ENCODE results near the gene LIMS1.
"Not testable (repeated sequence)": the region's sequence is repeated elsewhere in the genome, so short reads cannot be mapped to it uniquely, and the experiment has no call there.

- TF ChIP-seq EZH2 (IDR thresholded peaks at IDR 0.05; ENCODE audit: low read length); CTCF (optimal IDR thresholded peaks at IDR 0.05 in 1 of 3, IDR thresholded peaks at IDR 0.05 in 1 of 3, conservative IDR thresholded peaks at IDR 0.05 in 1 of 3; ENCODE audit: extremely low read depth in 1 of 3, insufficient read depth in 2 of 3, low read length in 3 of 3): not testable (repeated sequence)
These were observed 200.4 kb downstream of the LIMS1 start for GRCh38 chr2:108734656-108735055.
